Measurements from ENCODE around the gene TMEM244.

DNA sequence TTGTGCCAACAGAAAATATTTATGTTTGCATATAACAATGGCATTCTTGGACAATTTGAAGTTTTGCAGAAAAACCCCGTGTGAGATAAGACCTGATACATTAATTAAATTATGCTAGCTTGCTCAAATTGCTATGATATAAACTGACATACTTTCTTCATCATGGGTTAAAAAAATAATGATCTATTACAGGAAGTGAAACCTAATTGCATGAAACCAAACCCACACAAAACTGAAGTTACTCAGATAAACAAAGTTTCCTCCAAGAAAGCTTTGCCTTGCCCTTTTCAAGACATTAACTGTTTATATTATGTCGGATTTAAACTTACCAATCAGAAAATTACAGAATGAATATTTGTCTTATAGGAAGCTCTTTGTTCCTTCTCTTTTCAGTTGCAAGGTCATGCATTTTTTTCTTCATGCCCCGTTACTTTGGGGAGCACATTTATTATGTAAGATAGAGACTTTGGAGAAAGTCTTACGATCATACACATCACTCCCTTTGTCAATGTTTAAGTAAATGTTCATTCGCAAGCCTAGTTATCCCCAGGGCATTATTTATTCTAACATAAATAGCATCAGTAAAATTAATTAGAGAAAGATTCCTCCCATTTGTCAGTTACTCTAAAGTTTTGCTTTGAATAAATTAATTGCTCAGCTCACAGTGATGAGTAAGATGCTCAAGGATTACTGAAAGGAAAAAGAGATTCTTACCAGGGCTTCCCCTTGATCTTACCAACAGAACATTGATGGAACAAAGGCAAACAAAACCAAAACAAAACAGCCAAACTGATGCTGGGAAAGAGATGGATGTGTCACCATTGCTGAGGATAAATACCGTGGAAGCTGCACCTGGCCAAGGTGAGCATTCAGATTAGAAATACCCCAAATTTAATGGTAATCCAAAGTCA, 14.8 kb upstream of the TMEM244 start:
- TF ChIP-seq, protein P1, sequence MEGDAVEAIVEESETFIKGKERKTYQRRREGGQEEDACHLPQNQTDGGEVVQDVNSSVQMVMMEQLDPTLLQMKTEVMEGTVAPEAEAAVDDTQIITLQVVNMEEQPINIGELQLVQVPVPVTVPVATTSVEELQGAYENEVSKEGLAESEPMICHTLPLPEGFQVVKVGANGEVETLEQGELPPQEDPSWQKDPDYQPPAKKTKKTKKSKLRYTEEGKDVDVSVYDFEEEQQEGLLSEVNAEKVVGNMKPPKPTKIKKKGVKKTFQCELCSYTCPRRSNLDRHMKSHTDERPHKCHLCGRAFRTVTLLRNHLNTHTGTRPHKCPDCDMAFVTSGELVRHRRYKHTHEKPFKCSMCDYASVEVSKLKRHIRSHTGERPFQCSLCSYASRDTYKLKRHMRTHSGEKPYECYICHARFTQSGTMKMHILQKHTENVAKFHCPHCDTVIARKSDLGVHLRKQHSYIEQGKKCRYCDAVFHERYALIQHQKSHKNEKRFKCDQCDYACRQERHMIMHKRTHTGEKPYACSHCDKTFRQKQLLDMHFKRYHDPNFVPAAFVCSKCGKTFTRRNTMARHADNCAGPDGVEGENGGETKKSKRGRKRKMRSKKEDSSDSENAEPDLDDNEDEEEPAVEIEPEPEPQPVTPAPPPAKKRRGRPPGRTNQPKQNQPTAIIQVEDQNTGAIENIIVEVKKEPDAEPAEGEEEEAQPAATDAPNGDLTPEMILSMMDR (IDR thresholded peaks at IDR 0.05; ENCODE audit: borderline replicate concordance, extremely low read depth, low read length, poor library complexity, severe bottlenecking): no peak
- no peak for TF ChIP-seq EZH2 (IDR thresholded peaks at IDR 0.05; ENCODE audit: borderline replicate concordance, low read depth, low read length, severe bottlenecking)
